H1 (cell line): ENCODE results near the gene ARHGAP24. TPM values are rescaled to one million over a fixed set of nuclear protein-coding genes. Genes with fewer than 3 reads are reported as not detected.

ENCODE experiments used
- CTCF ChIA-PET: fragments of 300-600 bp; sonication (Branson Sonifier 250); formaldehyde crosslinking; loops from one replicate; lab custom pipeline; 2021; ENCODE audit not compliant: partially characterized antibody; lab: Charles Lee
- POLR2A ChIA-PET: fragments of 300-600 bp; sonication (Branson Sonifier 250); formaldehyde crosslinking; loops from one replicate; lab custom pipeline; 2021; ENCODE audit warnings: inconsistent platforms; ENCODE audit not compliant: partially characterized antibody; lab: Charles Lee
- DNase-seq, 2 experiments: peaks; one replicate each; pipeline versions ENCODE4 v3.0.0 to v3.0.0-alpha.2; 2010 to 2022; ENCODE audit warnings: low spot score in 2 of 2, low read depth in 1 of 2, mixed read lengths in 1 of 2
- FAIRE-seq: peaks from 2 replicates; lab custom pipeline; 2011; peaks lifted over from hg19 to GRCh38; lab: Jason Lieb, UNC
- H2AFZ ChIP-seq: 2 replicates; pipeline ENCODE4 v1.8.1; 2012; ENCODE audit warnings: low read length, inconsistent platforms
- H2AK5ac ChIP-seq: 2 replicates; pipeline ENCODE4 v1.6.1; 2013; ENCODE audit warnings: low read depth, low read length
- H2BK120ac ChIP-seq: replicated peaks from 2 replicates; pipeline ENCODE3; 2013; ENCODE audit warnings: low read depth, low read length, inconsistent platforms
- H2BK12ac ChIP-seq: 2 replicates; pipeline ENCODE4 v1.6.1; 2013; ENCODE audit warnings: low read depth, low read length
- H2BK15ac ChIP-seq: 2 replicates; pipeline ENCODE4 v1.6.1; 2013; ENCODE audit warnings: low read length
- H2BK20ac ChIP-seq: 2 replicates; pipeline ENCODE4 v1.6.1; 2013; ENCODE audit warnings: low read length
- H2BK5ac ChIP-seq: 2 replicates; pipeline ENCODE4 v1.6.1; 2013; ENCODE audit warnings: low read depth, low read length
- H3K14ac ChIP-seq: 2 replicates; pipeline ENCODE4 v1.6.1; 2013; ENCODE audit warnings: inconsistent platforms; ENCODE audit not compliant: insufficient read length
- H3K18ac ChIP-seq: 2 replicates; pipeline ENCODE4 v1.6.1; 2013; ENCODE audit warnings: low read length; ENCODE audit errors: extremely low read depth
- H3K23ac ChIP-seq: 2 replicates; pipeline ENCODE4 v1.6.1; 2013; ENCODE audit warnings: inconsistent platforms; ENCODE audit not compliant: insufficient read length
- H3K23me2 ChIP-seq: 2 replicates; pipeline ENCODE4 v1.6.1; 2013; ENCODE audit warnings: low read depth, low read length
- H3K27ac ChIP-seq: 2 replicates; pipeline ENCODE4 v1.6.1; 2011; ENCODE audit warnings: low read depth, low read length, inconsistent platforms
- H3K27me3 ChIP-seq, 4 experiments: replicated peaks in 1 of 4; 1 replicate in 1 of 4; 2 replicates in 3 of 4; pipeline versions ENCODE4 v1.6.1 to v1.8.1; 2011 to 2013; ENCODE audit warnings: low read length in 3 of 4, mild to moderate bottlenecking in 3 of 4, inconsistent platforms in 2 of 4, mixed read lengths in 2 of 4, moderate library complexity in 1 of 4; ENCODE audit not compliant: control insufficient read depth in 3 of 4, insufficient read depth in 3 of 4; ENCODE audit errors: extremely low read depth in 1 of 4
- H3K36me3 ChIP-seq, 4 experiments: 2 replicates each; pipeline versions ENCODE4 v1.6.1 to v1.8.1; 2011 to 2013; ENCODE audit warnings: mild to moderate bottlenecking in 4 of 4, low read length in 3 of 4, moderate library complexity in 2 of 4, control low read depth in 1 of 4, inconsistent platforms in 1 of 4; ENCODE audit not compliant: insufficient read depth in 4 of 4, control insufficient read depth in 2 of 4
- H3K4ac ChIP-seq: replicated peaks from 2 replicates; pipeline ENCODE3; 2013; ENCODE audit warnings: low read length, low read depth, mixed read lengths, inconsistent platforms; ENCODE audit not compliant: insufficient read length
- H3K4me1 ChIP-seq, 4 experiments: replicated peaks in 1 of 4; 1 replicate in 1 of 4; 2 replicates in 3 of 4; pipeline versions ENCODE4 v1.6.1 to v1.8.1; 2011 to 2013; ENCODE audit warnings: low read length in 3 of 4, inconsistent platforms in 2 of 4, mixed read lengths in 1 of 4; ENCODE audit not compliant: insufficient read depth in 4 of 4, control insufficient read depth in 3 of 4
- H3K4me2 ChIP-seq, 2 experiments: 2 replicates each; pipeline versions ENCODE4 v1.6.1 to v1.8.1; 2011 to 2013; ENCODE audit warnings: low read depth in 2 of 2, low read length in 2 of 2, control low read depth in 1 of 2, inconsistent platforms in 1 of 2, mild to moderate bottlenecking in 1 of 2; ENCODE audit not compliant: insufficient read depth in 1 of 2
- H3K4me3 ChIP-seq, 4 experiments: fragments of 200-600, 300-600 bp in 1 of 4; sonication (generic), shearing (Covaris generic), sonication (Bioruptor Twin) in 1 of 4; 2 replicates each; pipeline versions ENCODE4 v1.5.1 to v1.8.1; 2011 to 2016; ENCODE audit warnings: low read length in 4 of 4, low read depth in 3 of 4, control low read depth in 2 of 4, inconsistent platforms in 2 of 4, mild to moderate bottlenecking in 2 of 4, mixed read lengths in 1 of 4, moderate library complexity in 1 of 4; ENCODE audit not compliant: insufficient read depth in 2 of 4; ENCODE audit errors: extremely low read depth in 1 of 4
- H3K56ac ChIP-seq: replicated peaks from 2 replicates; pipeline ENCODE3; 2013; ENCODE audit warnings: low read depth, mild to moderate bottlenecking, mixed read lengths, low read length, inconsistent platforms; ENCODE audit not compliant: insufficient read length
- H3K79me1 ChIP-seq: 2 replicates; pipeline ENCODE4 v1.6.1; 2013; ENCODE audit warnings: low read depth, low read length, control low read depth
- H3K79me2 ChIP-seq, 2 experiments: 2 replicates each; pipeline versions ENCODE4 v1.6.1 to v1.8.1; 2012 to 2013; ENCODE audit warnings: low read length in 2 of 2, mild to moderate bottlenecking in 2 of 2, inconsistent platforms in 1 of 2; ENCODE audit not compliant: insufficient read depth in 2 of 2, control insufficient read depth in 1 of 2
- H3K9ac ChIP-seq, 4 experiments: replicated peaks in 1 of 4; 1 replicate in 1 of 4; 2 replicates in 3 of 4; pipeline versions ENCODE4 v1.6.1 to v1.8.1; 2011 to 2013; ENCODE audit warnings: low read depth in 3 of 4, low read length in 3 of 4, control low read depth in 2 of 4, mild to moderate bottlenecking in 2 of 4, moderate library complexity in 2 of 4, inconsistent platforms in 1 of 4; ENCODE audit errors: extremely low read depth in 1 of 4
- H3K9me3 ChIP-seq, 2 experiments: 2 replicates each; pipeline versions ENCODE4 v1.6.1 to v1.8.1; 2012 to 2013; ENCODE audit warnings: mild to moderate bottlenecking in 2 of 2, moderate library complexity in 2 of 2, control low read depth in 1 of 2, inconsistent platforms in 1 of 2, low read depth in 1 of 2, low read length in 1 of 2, mixed read lengths in 1 of 2; ENCODE audit not compliant: insufficient read depth in 2 of 2
- H4K20me1 ChIP-seq, 2 experiments: replicated peaks in 1 of 2; 2 replicates each; pipeline versions ENCODE3 to v1.8.1; 2011 to 2013; ENCODE audit warnings: inconsistent platforms in 2 of 2, low read length in 2 of 2, mild to moderate bottlenecking in 1 of 2; ENCODE audit not compliant: insufficient read depth in 2 of 2, control insufficient read depth in 1 of 2
- H4K5ac ChIP-seq: 2 replicates; pipeline ENCODE4 v1.6.1; 2013; ENCODE audit warnings: low read length, low read depth, mixed read lengths, inconsistent platforms; ENCODE audit not compliant: insufficient read length
- H4K8ac ChIP-seq: 2 replicates; pipeline ENCODE4 v1.8.0; 2013; ENCODE audit warnings: mild to moderate bottlenecking, moderate library complexity, low read length, inconsistent platforms; ENCODE audit not compliant: insufficient read depth; ENCODE audit errors: extremely low read depth
- H4K91ac ChIP-seq: replicated peaks from 2 replicates; pipeline ENCODE3; 2013; ENCODE audit warnings: low read length, mixed read lengths, inconsistent platforms; ENCODE audit not compliant: insufficient read length
- E2F6 ChIP-seq: IDR thresholded peaks from 2 replicates; pipeline ENCODE4 v1.6.1; 2012; ENCODE audit warnings: inconsistent platforms
- KDM4A ChIP-seq: IDR thresholded peaks from one replicate; pipeline ENCODE4 v1.7.1; 2012; ENCODE audit warnings: low read depth, mild to moderate bottlenecking, moderate library complexity, low read length, inconsistent platforms; ENCODE audit not compliant: severe bottlenecking
- MAX ChIP-seq: IDR thresholded peaks from 2 replicates; pipeline ENCODE4 v1.6.1; 2012; ENCODE audit warnings: inconsistent platforms
- YY1 ChIP-seq: IDR thresholded peaks from 2 replicates; pipeline ENCODE4 v1.6.1; 2011; ENCODE audit warnings: low read depth, mild to moderate bottlenecking, low read length
- WGBS, 2 experiments: shearing (Covaris generic) in 1 of 2; methylation state at CpG; one replicate each; pipeline versions ENCODE4 v1.1.6 to v1.1.7; 2013 to 2015; ENCODE audit warnings: low lambda C conversion rate in 2 of 2, mixed read lengths in 2 of 2, inconsistent platforms in 1 of 2, low coverage in 1 of 2, missing lambda C conversion rate in 1 of 2; ENCODE audit not compliant: insufficient replicate concordance in 2 of 2, insufficient coverage in 1 of 2, insufficient read length in 1 of 2; ENCODE audit errors: extremely low coverage in 1 of 2, missing lambda C conversion rate in 1 of 2; 5-methylcytosine and 5-hydroxymethylcytosine counted together
- polyA plus RNA-seq, 7 experiments: library from polyadenylated mRNA; depleted of rRNA in 3 of 7; stranded (reverse) in 5 of 7; unstranded in 2 of 7; fragments of >200 nt in 5 of 7; fragments of 200-250 nt in 2 of 7; gene quantifications; 1 replicate in 5 of 7; 2 replicates in 1 of 7; 4 replicates in 1 of 7; pipeline versions ENCODE4 v1.2.1 to v1.2.3, GENCODE V29; 2011 to 2013; ENCODE audit warnings: missing spikeins in 2 of 7, mixed read lengths in 2 of 7
- total RNA-seq: library from RNA; stranded (reverse); fragmentation: NEBNext Ultra II Directional; extraction: Animal tissue kit (Norgen Biotek cat#: 25700); gene quantifications from 2 replicates; pipeline ENCODE4 v1.2.1, GENCODE V29; 2021

Gene ARHGAP24
- total and polyA plus RNA-seq, 2 of the 8 experiments (the other 6 are each of a cell fraction or from before 2014, with no cell fraction given): 0.08 to 0.50 TPM

- H3K27me3 ChIP-seq: no peaks in the 10 kb centered on the region
- CTCF ChIA-PET: interaction anchor here (0.7 kb wide), 1 partner anchor 246 kb away, joined by 3 read pairs; no protein-coding TSS in a partner anchor
- H3K4ac ChIP-seq: peak overlapping the region; percentile 95
- no peak overlapping the region for H3K18ac ChIP-seq
- peak overlapping the region; percentile 93 for H4K91ac ChIP-seq
- H3K14ac ChIP-seq: no peak overlapping the region
- no peak for TF ChIP-seq KDM4A
- no peak for TF ChIP-seq YY1
- 0 out of 2 replicates have a peak, but pooled peaks have one; percentile 19 for TF ChIP-seq E2F6
- TF ChIP-seq MAX: 0 out of 2 replicates have a peak, but pooled peaks have one; percentile 27
- TF ChIP-seq, all 59 proteins: peak for 2
- H2AFZ ChIP-seq: peak overlapping the region; percentile 98; the same call in 1 of the 2 replicates
- no peak overlapping the region for H2BK20ac ChIP-seq
- WGBS, 2 experiments: 71% methylated on average over 1 of the region's 1 CpG; no CpG with 5 or more reads in 1 of the 2 experiments
- H3K56ac ChIP-seq: no peak overlapping the region
- H4K8ac ChIP-seq: no peak overlapping the region
- FAIRE-seq (no peak), DNase-seq (no peak)
- H3K36me3 ChIP-seq: no peaks in the 10 kb centered on the region; a peak in 1 of 8 replicates
- 0 out of 4 replicates have a peak, but pooled peaks cover 0 to 3% of the 10 kb centered on the region in 2 experiments for H3K9me3 ChIP-seq
- no peak overlapping the region for H3K4me3 ChIP-seq
- no peak overlapping the region for H4K5ac ChIP-seq
- peak overlapping the region; percentile 53 for H2BK120ac ChIP-seq
- H3K4me1 ChIP-seq: peaks cover 9 to 19% (median 15%) of the 10 kb centered on the region in 4 experiments
- POLR2A ChIA-PET: no interaction called here
- H3K79me1 ChIP-seq: no peaks in the 10 kb centered on the region
- no peak overlapping the region; a peak in 1 of 7 replicates for H3K9ac ChIP-seq
- no peak overlapping the region for H3K23ac ChIP-seq
- H2BK15ac ChIP-seq: no peak overlapping the region
- peak overlapping the region in 1 of 2 experiments; percentile 45; a peak in 2 of 4 replicates for H3K4me2 ChIP-seq
- H2AK5ac ChIP-seq: no peak overlapping the region
- H3K79me2 ChIP-seq: no peaks in the 10 kb centered on the region
- peaks cover 2% of the 10 kb centered on the region; the same call in 1 of the 2 replicates for H3K23me2 ChIP-seq
- H4K20me1 ChIP-seq: no peaks in the 10 kb centered on the region
- H2BK12ac ChIP-seq: no peak overlapping the region
- H2BK5ac ChIP-seq: peak overlapping the region; percentile 18; the same call in 1 of the 2 replicates
- no peak overlapping the region for H3K27ac ChIP-seq
These were observed 348.3 kb downstream of the ARHGAP24 start for GRCh38 chr4:85823295-85823694.
